ENCODE measurements around the gene MAGEA2.

DNA sequence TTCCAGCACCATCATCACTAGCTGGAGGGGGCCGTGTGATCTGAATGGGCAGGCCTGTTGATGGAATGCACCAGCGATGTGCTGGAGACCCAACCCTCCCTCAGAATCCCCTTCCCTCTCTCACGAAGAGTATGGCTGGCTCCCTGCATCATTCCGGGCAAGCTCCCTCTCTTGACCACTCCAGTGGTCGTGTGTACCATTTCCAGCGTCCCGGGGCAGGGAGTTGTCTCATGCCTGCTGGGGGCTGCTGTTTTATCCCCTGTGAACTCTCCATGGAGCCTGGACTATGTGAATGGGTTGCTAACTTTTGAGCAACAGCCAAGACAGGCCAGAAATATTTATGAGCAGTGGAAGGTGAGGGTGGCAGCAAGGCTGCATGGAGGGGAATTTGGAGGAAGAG lies 28.2 kb downstream of the MAGEA2 start:
- TF ChIP-seq TAF1 (IDR thresholded peaks at IDR 0.05; ENCODE audit: low read depth, low read length): no peak
- TF ChIP-seq CREB1 (IDR thresholded peaks at IDR 0.05): no peak
- no peak for TF ChIP-seq ZNF274 (IDR thresholded peaks at IDR 0.05; ENCODE audit: borderline replicate concordance, extremely low read depth, low read length)
- TF ChIP-seq NANOG (IDR thresholded peaks at IDR 0.05; ENCODE audit: insufficient read depth, low read depth, low read length, poor library complexity, severe bottlenecking): no peak
- TF ChIP-seq SIX5 (IDR thresholded peaks at IDR 0.05; ENCODE audit: low read depth, low read length): no peak
- TF ChIP-seq, protein P1, sequence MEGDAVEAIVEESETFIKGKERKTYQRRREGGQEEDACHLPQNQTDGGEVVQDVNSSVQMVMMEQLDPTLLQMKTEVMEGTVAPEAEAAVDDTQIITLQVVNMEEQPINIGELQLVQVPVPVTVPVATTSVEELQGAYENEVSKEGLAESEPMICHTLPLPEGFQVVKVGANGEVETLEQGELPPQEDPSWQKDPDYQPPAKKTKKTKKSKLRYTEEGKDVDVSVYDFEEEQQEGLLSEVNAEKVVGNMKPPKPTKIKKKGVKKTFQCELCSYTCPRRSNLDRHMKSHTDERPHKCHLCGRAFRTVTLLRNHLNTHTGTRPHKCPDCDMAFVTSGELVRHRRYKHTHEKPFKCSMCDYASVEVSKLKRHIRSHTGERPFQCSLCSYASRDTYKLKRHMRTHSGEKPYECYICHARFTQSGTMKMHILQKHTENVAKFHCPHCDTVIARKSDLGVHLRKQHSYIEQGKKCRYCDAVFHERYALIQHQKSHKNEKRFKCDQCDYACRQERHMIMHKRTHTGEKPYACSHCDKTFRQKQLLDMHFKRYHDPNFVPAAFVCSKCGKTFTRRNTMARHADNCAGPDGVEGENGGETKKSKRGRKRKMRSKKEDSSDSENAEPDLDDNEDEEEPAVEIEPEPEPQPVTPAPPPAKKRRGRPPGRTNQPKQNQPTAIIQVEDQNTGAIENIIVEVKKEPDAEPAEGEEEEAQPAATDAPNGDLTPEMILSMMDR (IDR thresholded peaks at IDR 0.05; ENCODE audit: control extremely low read depth in 1 of 3, insufficient read depth in 1 of 3, low read depth in 1 of 3, low read length in 3 of 3): no peak
- no peak for TF ChIP-seq JUND (IDR thresholded peaks at IDR 0.05; ENCODE audit: low read length)
- TF ChIP-seq POLR2A (IDR thresholded peaks at IDR 0.05; ENCODE audit: control extremely low read depth in 1 of 2, low read depth in 2 of 2, low read length in 2 of 2): no peak
- TF ChIP-seq, protein P2, sequence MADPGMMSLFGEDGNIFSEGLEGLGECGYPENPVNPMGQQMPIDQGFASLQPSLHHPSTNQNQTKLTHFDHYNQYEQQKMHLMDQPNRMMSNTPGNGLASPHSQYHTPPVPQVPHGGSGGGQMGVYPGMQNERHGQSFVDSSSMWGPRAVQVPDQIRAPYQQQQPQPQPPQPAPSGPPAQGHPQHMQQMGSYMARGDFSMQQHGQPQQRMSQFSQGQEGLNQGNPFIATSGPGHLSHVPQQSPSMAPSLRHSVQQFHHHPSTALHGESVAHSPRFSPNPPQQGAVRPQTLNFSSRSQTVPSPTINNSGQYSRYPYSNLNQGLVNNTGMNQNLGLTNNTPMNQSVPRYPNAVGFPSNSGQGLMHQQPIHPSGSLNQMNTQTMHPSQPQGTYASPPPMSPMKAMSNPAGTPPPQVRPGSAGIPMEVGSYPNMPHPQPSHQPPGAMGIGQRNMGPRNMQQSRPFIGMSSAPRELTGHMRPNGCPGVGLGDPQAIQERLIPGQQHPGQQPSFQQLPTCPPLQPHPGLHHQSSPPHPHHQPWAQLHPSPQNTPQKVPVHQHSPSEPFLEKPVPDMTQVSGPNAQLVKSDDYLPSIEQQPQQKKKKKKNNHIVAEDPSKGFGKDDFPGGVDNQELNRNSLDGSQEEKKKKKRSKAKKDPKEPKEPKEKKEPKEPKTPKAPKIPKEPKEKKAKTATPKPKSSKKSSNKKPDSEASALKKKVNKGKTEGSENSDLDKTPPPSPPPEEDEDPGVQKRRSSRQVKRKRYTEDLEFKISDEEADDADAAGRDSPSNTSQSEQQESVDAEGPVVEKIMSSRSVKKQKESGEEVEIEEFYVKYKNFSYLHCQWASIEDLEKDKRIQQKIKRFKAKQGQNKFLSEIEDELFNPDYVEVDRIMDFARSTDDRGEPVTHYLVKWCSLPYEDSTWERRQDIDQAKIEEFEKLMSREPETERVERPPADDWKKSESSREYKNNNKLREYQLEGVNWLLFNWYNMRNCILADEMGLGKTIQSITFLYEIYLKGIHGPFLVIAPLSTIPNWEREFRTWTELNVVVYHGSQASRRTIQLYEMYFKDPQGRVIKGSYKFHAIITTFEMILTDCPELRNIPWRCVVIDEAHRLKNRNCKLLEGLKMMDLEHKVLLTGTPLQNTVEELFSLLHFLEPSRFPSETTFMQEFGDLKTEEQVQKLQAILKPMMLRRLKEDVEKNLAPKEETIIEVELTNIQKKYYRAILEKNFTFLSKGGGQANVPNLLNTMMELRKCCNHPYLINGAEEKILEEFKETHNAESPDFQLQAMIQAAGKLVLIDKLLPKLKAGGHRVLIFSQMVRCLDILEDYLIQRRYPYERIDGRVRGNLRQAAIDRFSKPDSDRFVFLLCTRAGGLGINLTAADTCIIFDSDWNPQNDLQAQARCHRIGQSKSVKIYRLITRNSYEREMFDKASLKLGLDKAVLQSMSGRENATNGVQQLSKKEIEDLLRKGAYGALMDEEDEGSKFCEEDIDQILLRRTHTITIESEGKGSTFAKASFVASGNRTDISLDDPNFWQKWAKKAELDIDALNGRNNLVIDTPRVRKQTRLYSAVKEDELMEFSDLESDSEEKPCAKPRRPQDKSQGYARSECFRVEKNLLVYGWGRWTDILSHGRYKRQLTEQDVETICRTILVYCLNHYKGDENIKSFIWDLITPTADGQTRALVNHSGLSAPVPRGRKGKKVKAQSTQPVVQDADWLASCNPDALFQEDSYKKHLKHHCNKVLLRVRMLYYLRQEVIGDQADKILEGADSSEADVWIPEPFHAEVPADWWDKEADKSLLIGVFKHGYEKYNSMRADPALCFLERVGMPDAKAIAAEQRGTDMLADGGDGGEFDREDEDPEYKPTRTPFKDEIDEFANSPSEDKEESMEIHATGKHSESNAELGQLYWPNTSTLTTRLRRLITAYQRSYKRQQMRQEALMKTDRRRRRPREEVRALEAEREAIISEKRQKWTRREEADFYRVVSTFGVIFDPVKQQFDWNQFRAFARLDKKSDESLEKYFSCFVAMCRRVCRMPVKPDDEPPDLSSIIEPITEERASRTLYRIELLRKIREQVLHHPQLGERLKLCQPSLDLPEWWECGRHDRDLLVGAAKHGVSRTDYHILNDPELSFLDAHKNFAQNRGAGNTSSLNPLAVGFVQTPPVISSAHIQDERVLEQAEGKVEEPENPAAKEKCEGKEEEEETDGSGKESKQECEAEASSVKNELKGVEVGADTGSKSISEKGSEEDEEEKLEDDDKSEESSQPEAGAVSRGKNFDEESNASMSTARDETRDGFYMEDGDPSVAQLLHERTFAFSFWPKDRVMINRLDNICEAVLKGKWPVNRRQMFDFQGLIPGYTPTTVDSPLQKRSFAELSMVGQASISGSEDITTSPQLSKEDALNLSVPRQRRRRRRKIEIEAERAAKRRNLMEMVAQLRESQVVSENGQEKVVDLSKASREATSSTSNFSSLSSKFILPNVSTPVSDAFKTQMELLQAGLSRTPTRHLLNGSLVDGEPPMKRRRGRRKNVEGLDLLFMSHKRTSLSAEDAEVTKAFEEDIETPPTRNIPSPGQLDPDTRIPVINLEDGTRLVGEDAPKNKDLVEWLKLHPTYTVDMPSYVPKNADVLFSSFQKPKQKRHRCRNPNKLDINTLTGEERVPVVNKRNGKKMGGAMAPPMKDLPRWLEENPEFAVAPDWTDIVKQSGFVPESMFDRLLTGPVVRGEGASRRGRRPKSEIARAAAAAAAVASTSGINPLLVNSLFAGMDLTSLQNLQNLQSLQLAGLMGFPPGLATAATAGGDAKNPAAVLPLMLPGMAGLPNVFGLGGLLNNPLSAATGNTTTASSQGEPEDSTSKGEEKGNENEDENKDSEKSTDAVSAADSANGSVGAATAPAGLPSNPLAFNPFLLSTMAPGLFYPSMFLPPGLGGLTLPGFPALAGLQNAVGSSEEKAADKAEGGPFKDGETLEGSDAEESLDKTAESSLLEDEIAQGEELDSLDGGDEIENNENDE (IDR thresholded peaks at IDR 0.05; ENCODE audit: insufficient replicate concordance, low read length): no peak
- TF ChIP-seq POLR2AphosphoS5 (IDR thresholded peaks at IDR 0.05; ENCODE audit: low read depth, low read length): no peak
- TF ChIP-seq SP1 (IDR thresholded peaks at IDR 0.05; ENCODE audit: low read depth, low read length): no peak
- TF ChIP-seq JUN (IDR thresholded peaks at IDR 0.05; ENCODE audit: low read depth, low read length): no peak
- TF ChIP-seq CHD2 (IDR thresholded peaks at IDR 0.05; ENCODE audit: low read length): no peak
- TF ChIP-seq, protein P3, sequence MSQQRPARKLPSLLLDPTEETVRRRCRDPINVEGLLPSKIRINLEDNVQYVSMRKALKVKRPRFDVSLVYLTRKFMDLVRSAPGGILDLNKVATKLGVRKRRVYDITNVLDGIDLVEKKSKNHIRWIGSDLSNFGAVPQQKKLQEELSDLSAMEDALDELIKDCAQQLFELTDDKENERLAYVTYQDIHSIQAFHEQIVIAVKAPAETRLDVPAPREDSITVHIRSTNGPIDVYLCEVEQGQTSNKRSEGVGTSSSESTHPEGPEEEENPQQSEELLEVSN (IDR thresholded peaks at IDR 0.05): no peak
